NCI-H187 treated with DMSO at 0.1 percent for 48 hours (cell line): Measurements from ENCODE around the gene NFKBIA.
A peak's percentile ranks its signal among the peaks of the same experiment; 100 is the strongest.
"Not testable (repeated sequence)": the region's sequence is repeated elsewhere in the genome, so short reads cannot be mapped to it uniquely, and the experiment has no call there.

ENCODE experiments used
- DNase-seq: peaks from one replicate; lab custom pipeline; 2025; lab: John Stamatoyannopoulos, UW

NFKBIA gene

DNA sequence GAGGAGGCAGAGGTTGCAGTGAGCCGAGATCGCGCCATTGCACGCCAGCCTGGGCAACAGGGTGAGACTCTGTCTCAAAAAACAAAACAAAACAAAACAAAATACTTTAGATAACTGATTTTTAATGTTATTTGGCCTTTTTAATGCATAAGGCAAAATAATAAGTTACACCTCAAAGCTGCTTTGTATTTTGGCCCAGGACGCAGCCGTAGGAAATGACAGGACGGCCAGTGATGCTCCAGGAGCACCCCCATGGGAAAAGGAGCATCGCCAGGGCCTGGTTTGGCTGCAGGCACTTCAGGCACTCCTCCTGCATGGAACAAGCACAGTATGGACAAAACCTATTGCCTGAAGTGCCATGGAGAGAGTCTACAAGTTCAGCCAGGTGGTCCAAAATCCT is 3.5 kb upstream of the NFKBIA start:
- DNase-seq: no peak

GRCh38 chr14:35407306-35407630 is 2.7 kb upstream of the NFKBIA start:
- no peak for DNase-seq

- peak; percentile 77 for DNase-seq
These were observed 2.2 kb upstream of the NFKBIA start for GRCh38 chr14:35406506-35407305.

GRCh38 chr14:35406090-35406489 is 1.5 kb upstream of the NFKBIA start:
- no peak for DNase-seq

DNA sequence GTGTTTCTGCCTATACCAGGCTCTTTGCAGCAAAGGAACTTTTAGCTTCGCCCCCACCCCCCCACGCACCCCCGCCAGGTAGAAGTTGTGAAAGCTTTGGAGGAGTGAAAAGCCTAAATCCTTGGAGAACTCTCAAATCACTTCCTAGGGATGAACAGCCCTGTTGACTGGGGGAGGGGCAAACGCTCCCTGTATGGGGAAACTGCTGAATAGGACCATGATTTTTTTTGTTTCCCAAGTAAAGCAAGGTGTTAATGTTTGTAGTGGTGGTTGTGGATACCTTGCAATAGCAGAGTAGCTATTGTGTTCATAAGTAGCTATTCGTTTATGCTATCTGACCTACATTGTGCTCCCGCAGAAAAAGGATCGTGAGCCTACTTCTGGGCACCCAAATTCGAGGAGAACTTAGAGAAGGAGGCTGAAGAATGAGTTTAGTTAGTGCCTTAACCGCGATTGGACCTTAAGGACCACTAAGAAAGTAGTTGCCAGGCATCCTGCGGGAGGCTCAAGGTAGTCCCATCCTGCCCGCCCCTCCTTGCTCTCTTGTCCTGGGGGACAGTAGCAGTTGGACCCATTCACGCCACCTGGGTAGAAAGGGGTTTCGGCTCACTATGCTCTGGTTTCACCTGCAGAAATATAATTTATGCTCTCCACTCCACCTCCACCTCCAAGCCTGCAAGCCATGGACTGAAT is 901 bp upstream of the NFKBIA start:
- DNase-seq: no peak

DNA sequence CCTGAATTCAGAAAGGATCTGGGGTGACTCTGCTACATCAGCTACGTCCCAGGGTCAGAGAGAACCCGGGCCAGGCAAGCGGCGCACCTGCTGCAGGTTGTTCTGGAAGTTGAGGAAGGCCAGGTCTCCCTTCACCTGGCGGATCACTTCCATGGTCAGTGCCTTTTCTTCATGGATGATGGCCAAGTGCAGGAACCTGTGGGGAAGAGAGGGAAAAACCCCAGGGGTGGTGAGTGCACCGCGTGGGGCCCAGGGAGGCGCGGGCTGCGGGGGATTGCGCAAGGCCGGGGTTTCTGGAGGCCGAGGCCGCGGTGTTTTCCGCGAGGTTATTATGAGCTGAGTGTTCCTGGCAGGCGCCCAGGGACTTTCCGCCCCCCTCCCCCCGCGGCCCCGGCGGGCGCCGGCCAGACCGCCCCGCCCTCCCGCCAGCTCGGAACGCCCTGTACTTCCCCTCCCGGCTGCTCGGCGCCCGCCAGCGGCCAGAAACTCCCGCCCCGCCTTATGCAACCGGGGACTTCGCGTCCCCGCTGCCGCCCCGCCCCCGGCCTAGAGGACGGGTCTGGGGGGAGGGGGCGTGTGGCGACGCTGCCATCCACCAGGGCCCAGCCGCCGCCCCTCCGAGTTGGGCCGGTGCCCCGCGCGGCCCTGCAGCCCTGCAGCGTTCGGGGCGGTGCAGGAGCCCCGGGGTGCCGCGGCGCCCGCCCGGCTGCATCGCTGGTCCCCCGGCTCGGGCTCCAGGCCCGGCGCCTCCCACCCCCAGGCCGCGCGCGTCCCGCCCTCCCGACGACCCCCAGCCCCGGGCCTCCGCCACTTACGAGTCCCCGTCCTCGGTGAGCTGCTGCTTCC is 723 bp downstream of the NFKBIA start:
- DNase-seq: peak; percentile 68

- no peak for DNase-seq
These were observed 1.4 kb downstream of the NFKBIA start for GRCh38 chr14:35403114-35403602.

DNA sequence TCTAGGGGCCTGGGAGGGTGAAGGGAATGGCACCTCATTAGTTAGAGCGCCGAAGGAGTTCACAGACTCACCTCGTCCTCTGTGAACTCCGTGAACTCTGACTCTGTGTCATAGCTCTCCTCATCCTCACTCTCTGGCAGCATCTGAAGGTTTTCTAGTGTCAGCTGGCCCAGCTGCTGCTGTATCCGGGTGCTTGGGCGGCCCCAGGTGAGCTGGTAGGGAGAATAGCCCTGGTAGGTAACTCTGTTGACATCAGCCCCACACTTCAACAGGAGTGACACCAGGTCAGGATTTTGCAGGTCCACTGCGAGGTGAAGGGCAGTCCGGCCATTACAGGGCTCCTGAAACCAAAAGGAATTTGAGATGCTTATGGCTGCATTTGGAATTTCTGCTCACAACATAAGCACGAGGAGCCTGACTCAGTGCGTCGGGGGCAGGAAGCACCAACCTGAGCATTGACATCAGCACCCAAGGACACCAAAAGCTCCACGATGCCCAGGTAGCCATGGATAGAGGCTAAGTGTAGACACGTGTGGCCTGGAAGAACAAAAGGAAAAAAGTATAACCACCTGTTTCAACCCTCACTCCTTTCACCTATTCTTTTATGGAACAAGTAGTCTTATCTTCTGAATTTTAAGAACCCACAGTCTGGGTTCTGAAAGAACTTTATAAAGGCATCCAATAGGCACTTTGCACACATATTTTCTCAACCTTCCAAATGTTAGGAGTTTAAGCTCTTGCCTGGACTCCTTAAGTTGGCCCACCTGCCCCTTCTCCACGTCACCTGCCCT is 2.0 kb downstream of the NFKBIA start:
- DNase-seq: no peak

- no peak for DNase-seq
These were observed 2.9 kb downstream of the NFKBIA start for GRCh38 chr14:35401422-35402265.

- no peak for DNase-seq
These were observed 3.7 kb downstream of the NFKBIA start for GRCh38 chr14:35400648-35401421.

- no peak for DNase-seq
These were observed 5.2 kb downstream of the NFKBIA start for GRCh38 chr14:35399083-35399937.

DNA sequence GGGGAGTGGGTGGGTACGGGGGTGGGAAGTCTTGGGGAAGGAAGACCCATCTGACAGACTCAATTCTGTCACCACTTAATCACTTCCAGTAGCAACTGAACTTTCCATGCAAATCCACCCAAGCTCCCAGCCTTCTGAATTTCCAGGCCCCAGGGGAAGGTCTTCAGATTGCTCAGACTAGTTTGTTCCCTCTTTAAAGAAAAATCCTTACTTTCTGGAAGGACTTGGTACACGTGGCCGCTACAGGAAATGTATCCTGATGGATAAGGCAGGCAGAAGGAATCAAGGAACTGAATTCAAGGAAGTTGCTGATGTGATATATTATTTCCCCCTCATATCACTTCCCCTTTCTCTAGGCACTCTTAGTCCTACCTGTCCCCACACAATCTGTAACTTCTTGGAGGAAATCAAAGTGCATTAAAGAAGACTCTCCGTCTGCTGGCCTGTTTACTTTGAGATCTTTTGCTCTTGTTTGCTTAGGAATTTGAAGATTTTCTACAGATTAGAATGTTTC is 6.4 kb downstream of the NFKBIA start:
- DNase-seq: no peak

- not testable (repeated sequence) for DNase-seq
These were observed 7.9 kb downstream of the NFKBIA start for GRCh38 chr14:35396610-35397009.

- DNase-seq: no peak
These were observed 9.3 kb downstream of the NFKBIA start for GRCh38 chr14:35395283-35395682.

DNA sequence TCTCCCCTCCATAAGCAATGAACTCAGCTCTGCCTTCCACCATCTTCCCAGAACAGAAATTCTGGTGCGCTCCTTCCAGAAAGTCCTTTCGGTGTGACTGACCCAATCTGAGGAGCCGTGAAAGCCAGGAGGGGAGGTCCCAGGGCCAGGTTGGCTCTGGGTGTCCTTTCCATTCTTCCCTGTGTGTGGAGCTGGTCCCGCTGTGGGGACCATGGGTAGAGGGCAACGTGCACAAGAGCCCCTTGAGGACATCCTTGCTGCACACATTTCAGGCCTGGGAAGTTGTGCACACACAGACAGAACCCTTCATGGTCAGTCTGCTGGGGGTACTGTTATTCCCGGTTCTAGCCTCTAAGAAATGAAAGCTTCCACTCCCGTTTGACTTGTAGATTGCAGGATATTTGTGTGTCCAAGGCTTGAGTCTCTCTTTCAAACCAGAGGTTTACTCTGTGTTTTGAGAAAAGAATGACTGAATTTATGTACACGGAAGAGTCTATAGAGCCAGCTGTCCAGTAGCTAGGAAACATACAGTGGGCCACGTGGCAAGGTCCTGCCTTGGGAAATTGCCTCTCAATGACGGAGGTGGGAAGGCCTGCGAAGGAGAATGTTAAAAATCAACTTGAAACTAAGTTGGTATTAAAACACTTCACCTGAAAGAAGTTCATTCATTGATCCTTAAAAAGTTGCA is 10.1 kb downstream of the NFKBIA start:
- no peak for DNase-seq

GRCh38 chr14:35393826-35394225 is 10.7 kb downstream of the NFKBIA start:
- DNase-seq: no peak

DNA sequence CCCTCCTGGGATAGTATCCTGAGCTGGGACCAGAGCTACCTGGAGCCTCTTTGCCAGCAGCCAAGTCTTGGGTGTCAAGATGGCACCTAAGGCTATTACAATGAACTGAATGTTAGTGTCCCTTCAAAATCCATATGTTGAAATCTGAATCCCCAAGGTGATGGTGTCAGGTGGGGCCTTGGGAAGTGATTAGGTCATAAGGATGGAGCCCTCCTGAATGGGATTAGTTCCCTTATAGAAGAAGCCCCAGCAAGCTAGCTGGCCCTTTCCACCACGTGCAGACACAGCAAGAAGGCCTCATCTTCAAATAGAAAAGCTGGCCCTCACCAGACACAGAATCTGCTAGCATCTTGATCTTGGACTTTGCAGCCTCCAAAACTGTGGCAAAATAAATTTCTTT is 12.4 kb downstream of the NFKBIA start:
- DNase-seq: no peak

DNA sequence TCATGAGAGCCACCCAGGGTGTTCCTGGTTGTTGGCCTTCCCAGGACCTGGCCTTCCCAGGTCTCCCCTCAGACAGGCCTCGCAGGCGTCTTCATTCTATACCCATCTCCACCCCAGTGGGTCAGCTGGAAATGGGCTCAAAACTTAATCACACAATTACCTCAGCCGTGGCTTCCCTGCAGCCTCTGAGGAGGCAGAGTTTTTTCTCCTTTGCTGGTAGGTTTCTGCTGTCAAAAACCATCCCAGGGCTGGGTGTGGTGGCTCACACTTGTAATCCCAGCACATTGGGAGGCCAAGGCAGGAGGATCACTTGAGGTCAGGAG is 13.2 kb downstream of the NFKBIA start:
- DNase-seq: no peak
